GM12864 (cell line): ENCODE data around the gene RPLP2.

Experiments
- DNase-seq: peaks from one replicate; pipeline ENCODE4 v3.0.0-alpha.2; 2011; ENCODE audit warnings: low read depth
- H3K4me3 ChIP-seq: 2 replicates; pipeline ENCODE4 v1.5.1; 2011; ENCODE audit warnings: mild to moderate bottlenecking, low read depth, low read length, control low read depth
- TF ChIP-seq, protein P1 (sequence below): IDR thresholded peaks from 2 replicates; pipeline ENCODE4 v1.5.1; 2011; ENCODE audit warnings: low read depth, mild to moderate bottlenecking, moderate library complexity, low read length, control low read depth, inconsistent platforms; ENCODE audit errors: missing control alignments

Gene RPLP2

DNA sequence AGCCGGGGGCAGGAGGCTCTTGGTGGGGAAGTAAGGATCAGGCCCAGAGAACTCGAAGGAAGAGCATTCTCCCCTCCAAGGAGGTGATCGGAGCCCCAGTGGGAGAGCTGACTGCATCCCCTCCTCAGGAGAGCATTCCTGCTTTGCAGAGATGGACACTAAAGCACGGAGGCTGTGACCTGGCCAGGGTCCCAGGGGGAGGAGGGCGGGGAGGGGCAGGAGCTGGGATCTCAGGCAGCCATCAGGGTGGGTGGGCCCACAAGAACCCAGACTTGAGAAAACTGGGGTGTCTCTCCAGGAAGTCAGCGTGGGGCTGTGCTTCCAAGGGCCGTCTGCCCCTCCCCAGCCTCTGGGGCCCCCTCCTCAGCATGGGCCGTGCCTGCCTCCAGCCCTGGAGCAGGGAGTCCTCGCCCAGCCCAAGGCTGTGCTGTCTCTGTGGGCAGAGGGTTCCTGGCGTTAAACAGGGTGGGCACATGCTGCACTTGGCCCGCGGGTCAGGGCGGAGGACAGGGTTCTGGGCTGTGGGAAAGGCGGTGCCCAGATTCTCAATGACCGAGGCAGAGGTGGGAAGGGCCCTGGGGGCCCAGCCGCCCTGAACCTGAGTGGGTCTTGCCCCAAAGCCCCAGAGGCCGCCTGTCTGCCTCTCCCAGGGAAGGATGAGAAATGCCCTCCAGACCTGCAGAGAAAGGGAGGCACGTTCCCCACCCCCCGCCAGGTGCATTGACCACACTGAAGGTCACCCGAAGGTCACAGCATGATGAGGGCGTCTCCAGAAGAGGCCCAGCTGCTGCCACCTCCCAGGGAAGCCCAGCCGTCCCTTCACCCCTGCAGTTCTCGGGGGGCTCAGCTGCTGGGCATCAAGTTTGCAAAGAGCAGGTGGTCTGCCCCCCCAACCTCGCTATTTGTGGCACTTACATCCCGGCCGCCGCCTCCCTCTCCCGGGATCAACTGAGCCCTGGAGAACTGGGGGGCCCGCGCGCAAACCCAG, 20.5 kb upstream of the RPLP2 start:
- DNase-seq: no peak
- peak overlapping the region; percentile 49 for H3K4me3 ChIP-seq
- TF ChIP-seq, protein P1, sequence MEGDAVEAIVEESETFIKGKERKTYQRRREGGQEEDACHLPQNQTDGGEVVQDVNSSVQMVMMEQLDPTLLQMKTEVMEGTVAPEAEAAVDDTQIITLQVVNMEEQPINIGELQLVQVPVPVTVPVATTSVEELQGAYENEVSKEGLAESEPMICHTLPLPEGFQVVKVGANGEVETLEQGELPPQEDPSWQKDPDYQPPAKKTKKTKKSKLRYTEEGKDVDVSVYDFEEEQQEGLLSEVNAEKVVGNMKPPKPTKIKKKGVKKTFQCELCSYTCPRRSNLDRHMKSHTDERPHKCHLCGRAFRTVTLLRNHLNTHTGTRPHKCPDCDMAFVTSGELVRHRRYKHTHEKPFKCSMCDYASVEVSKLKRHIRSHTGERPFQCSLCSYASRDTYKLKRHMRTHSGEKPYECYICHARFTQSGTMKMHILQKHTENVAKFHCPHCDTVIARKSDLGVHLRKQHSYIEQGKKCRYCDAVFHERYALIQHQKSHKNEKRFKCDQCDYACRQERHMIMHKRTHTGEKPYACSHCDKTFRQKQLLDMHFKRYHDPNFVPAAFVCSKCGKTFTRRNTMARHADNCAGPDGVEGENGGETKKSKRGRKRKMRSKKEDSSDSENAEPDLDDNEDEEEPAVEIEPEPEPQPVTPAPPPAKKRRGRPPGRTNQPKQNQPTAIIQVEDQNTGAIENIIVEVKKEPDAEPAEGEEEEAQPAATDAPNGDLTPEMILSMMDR: no peak

DNA sequence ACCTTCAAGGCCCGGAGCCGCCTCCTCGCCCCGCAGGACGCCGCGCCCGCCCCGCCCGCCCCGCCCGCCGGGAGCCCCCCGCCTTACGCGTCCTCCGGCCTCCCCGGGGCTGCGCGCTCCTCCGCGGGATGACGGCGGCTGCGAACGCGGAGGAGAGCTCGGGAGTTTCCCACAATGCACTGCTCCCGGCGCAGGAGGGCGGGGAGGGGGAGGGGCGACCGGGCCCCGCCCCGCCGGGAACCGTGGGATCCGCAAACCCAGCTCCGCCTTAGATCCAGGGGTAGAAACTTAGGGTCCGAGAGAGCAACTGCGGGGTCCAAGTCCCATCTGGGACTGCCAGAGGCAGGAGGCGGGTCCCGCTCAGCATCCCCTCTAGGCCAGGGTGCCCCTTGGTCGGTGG, 19.8 kb upstream of the RPLP2 start, which contains the start of gene CEND1:
CEND1 (minus strand) TSS at position 148 of the 400 bp plus-strand sequence. CDS start 1,514 bp downstream, outside the sequence.
- DNase-seq: no peak
- TF ChIP-seq, protein P1: no peak
- peak within 1 kb of the TSS; percentile 49 for H3K4me3 ChIP-seq

- no peak overlapping the region for H3K4me3 ChIP-seq
- TF ChIP-seq, protein P1: no peak
- no peak for DNase-seq
These were observed 18.8 kb upstream of the RPLP2 start for GRCh38 chr11:790721-791564.

DNA sequence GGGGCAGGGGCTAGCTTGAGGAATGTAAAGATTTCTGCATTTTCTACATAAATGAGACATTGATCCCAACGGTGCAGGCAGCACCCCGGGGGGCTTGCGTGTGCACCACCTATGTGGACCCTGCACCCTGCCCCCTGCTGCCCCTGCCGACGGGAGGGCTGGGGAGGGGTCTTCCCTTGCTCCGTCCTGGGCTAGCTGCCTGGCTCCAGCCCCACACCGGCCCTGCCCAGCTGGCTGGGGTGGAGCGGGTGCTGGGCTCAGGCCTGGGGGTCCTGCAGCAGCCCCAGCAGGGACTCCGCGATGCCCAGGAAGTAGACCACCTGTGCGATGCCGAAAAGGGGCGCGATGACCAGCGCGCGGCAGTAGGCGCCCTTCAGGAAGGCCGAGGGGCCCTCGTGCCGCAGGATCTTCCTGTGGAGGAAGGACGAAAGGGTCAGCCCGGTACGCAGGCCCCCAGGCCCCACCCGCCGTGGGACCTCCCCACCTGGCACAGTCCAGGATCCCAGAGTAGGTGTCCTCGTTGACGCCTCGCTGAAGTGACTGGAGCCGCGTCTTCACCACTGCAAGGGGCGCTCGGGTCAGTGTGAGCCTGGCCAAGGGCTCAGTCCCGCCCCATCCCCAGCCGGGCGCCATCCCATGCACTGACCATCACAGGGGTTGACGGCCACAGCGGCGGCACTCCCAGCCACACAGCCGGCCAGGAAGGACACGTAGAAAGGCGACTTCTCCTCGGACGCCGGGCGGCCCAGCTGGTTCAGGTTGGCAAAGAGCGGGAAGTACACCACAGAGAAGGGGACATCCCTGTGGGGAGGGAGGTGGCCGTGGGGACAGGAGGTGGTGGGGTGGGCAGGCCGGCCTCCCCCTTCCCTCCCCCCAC, 17.9 kb upstream of the RPLP2 start:
- TF ChIP-seq, protein P1: no peak
- no peak for DNase-seq
- H3K4me3 ChIP-seq: no peak overlapping the region

GRCh38 chr11:792535-792821, 17.3 kb upstream of the RPLP2 start:
- TF ChIP-seq, protein P1: no peak
- no peak for DNase-seq
- H3K4me3 ChIP-seq: no peak overlapping the region

DNA sequence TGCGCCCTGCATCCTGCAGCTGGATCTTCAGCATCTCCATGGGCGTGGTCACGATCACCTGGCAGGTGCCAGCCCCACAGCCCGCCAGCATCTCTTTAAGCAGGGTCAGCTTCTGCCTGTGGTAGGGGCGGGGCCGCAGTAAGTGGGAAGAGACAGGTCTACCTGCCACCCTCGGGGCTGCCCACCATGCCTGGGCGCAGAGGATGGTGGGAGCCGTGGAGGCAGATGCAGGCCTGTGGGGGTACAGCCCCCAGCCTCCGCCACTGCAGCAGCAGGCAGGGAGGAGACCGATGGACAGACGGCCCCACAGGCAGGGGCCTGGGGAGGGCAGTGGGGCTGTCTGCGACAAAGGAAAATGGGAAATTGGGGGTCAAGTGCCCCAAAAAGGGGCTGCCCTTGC, 16.9 kb upstream of the RPLP2 start:
- no peak overlapping the region for H3K4me3 ChIP-seq
- DNase-seq: no peak
- TF ChIP-seq, protein P1: no peak
